Hindlimb muscle (tissue), 1 donor: ENCODE measurements around the gene UBTD2. TPM values are rescaled to one million over a fixed set of nuclear protein-coding genes. Genes with fewer than 3 reads are reported as not detected.

Experiments
- DNase-seq: peaks from one replicate; pipeline ENCODE4 v3.0.0-alpha.2; 2013
- polyA plus RNA-seq: library from polyadenylated mRNA; unstranded; fragments of 120-200 nt; gene quantifications from one replicate; pipeline ENCODE4 v1.2.1, GENCODE V29; 2013; ENCODE audit not compliant: insufficient read length

Gene UBTD2
- polyA plus RNA-seq, 1 donor, result 55.2 TPM

GRCh38 chr5:172169216-172169615, 114.3 kb downstream of the UBTD2 start:
- DNase-seq, result no peak

DNA sequence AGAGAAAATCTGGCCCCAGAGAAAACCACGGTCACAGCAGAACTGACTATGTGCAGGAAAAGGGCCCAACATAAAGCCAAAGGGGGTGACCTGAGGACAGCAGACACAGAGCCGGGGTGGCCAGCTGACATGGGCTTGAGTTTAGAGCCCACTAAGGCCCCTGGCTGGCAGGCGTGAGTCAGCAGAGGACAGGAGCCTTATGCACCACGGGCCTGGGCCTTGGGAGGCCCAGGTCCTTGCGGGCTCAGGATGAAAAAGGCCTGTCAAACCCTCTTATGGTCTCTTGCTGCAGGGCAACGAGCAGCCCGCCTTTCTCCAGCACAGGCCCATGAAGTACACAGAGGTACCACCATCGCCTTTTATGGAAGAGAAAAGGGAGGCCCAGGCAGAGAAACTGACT, 115.3 kb downstream of the UBTD2 start:
- no peak for DNase-seq

DNA sequence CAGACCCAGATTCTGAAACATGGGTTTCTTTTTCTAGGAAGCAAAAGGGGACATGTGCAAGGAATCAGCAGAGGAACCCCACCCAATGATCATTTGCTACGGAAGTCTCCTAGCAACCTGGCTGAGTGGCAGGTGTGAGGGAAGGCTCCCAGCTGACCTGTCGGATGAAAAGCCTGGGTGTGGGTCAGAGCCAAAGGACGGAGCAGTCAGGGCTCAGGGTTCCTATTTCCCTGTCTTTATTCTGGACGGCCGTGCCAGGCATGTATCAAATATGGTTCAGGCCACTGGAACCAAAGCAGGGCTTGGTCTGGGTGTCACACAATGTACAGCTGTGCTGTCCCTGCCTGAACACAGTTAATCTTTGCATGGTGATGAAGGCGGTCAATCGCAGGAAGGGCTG, 115.7 kb downstream of the UBTD2 start:
- DNase-seq, result no peak

GRCh38 chr5:172166030-172166826, 117.3 kb downstream of the UBTD2 start:
- peak; percentile 57 for DNase-seq

DNA sequence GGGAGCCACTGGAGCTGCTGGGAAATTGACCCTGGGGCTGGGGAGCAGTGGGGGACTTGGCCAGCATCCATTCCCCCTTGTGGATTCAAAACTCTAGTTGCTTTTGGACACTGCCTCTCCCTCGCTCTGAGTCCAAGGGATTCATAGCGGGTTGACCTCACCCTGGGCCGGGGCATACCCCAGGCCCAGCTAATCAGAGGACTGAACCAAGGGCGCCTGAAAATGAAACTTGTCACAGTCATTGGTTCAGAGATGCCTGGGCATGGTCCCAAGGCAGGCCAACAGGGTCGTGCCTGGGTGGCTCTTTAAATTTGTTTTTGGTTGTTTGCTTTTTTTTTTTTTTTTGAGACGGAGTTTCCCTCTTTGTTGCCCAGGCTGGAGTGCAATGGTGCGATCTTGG, 118.1 kb downstream of the UBTD2 start:
- no peak for DNase-seq

- no peak for DNase-seq
These were observed 118.8 kb downstream of the UBTD2 start for GRCh38 chr5:172164769-172165212.

- peak; percentile 59 for DNase-seq
These were observed 120.2 kb downstream of the UBTD2 start for GRCh38 chr5:172163346-172163745.

- peak; percentile 57 for DNase-seq
These were observed 120.6 kb downstream of the UBTD2 start for GRCh38 chr5:172162987-172163343.

DNA sequence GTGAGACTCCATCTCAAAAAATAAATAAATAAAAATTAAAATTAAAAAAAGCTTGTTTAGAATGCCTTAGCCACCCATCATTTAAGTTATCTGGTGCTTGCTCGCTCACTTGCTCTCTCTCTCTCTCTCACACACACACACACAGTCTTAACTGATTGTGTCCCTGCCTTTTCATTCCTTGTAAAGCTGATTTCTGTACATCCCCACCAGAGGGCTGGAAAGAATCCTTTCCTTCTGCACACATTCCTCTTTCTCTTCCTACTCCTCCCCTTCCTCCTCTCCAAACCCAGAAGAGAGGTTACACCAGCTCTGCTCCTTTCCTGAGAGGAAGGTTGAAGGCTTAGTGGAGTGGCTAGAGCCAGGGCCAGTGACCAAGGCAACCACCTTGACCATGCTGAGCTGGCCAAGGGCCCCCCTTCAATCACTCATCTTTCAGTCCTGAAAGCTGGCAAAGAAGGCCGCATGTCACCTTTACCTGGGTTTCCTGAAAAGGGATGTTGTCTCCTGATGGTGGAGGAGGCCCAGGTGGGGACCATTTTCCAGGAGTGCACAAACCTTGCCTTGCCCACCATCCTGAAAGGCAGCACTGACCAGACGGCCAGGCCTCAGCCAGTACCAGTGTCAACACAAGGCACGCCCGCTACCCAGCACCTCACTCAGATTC, 121.1 kb downstream of the UBTD2 start:
- DNase-seq, result peak; percentile 43

GRCh38 chr5:172160506-172160905, 123.1 kb downstream of the UBTD2 start:
- no peak for DNase-seq

Other genes with a start within 250 kb of the UBTD2 start
- gene STK10, start 95.5 kb downstream of the UBTD2 start, polyA plus RNA-seq, result 28.1 TPM
- not detected for gene EFCAB9, start 89.6 kb downstream of the UBTD2 start, polyA plus RNA-seq
- gene SH3PXD2B, start 170.8 kb upstream of the UBTD2 start, polyA plus RNA-seq, result 31.8 TPM